Measurements from ENCODE around the gene CCHCR1.
"Not testable (repeated sequence)": the region's sequence is repeated elsewhere in the genome, so short reads cannot be mapped to it uniquely, and the experiment has no call there.

Gene CCHCR1

DNA sequence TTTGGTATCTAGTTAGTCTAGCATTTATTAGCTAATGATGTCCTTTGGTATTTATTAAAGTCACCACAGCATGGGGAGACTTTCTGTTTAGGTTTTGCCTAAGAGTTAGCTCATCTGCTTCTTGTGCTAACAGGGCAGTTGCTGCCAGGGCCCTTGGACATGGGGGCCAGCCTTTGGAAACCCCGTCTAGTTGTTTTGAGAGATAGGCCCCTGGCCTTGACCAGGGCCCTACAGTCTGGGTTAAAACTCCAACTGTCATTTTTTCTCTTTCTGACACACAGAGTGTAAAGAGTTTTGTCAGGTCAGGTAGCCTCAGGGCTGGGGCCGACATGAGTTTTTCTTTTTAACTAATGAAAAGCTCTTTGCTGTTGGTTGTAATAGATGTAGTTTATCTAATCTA is 25.7 kb upstream of the CCHCR1 start:
- DNase-seq: not testable (repeated sequence)

GRCh38 chr6:31180500-31180899 is 22.9 kb upstream of the CCHCR1 start:
- peak; percentile 38 to 60 for DNase-seq

GRCh38 chr6:31179896-31180295 is 22.3 kb upstream of the CCHCR1 start:
- no peak for DNase-seq

DNA sequence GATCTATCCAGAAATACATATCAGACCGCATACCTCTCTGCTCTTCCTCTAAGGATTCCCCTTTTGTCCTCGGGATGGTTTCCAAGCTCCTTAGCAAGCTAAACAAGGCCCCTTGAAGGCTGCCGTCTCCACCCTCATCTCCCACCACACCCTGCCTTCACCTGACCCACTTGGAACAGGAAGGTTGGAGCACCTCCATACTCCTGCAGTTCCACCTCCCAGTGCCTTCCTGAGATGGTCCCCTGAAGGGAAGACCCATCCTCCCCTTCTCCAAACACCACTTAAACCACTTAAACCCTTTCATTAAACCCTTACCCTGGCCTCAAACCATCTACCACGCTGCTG is 21.4 kb upstream of the CCHCR1 start:
- DNase-seq: no peak

- no peak for DNase-seq
These were observed 20.8 kb upstream of the CCHCR1 start for GRCh38 chr6:31178143-31179041.

GRCh38 chr6:31175971-31176370 is 18.4 kb upstream of the CCHCR1 start:
- DNase-seq: no peak

DNA sequence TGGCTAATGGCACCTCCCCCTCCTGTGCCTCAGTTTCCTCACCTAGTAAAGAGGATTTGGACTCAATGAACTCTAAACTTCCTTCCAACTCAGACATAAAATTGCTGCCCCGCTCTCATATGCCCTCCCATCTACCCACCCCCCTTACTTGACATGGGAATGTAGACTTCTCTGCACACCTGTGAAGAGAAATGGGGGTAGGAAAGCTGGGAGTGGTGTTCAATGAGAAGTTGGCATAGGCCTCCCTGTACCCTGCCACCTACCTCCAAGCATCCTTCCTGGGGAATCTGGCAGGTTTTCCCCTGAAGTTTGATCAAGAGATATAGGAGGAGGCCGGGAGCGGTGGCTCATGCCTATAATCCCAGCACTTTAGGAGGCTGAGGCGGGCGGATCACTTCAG is 16.8 kb upstream of the CCHCR1 start:
- no peak for DNase-seq

DNA sequence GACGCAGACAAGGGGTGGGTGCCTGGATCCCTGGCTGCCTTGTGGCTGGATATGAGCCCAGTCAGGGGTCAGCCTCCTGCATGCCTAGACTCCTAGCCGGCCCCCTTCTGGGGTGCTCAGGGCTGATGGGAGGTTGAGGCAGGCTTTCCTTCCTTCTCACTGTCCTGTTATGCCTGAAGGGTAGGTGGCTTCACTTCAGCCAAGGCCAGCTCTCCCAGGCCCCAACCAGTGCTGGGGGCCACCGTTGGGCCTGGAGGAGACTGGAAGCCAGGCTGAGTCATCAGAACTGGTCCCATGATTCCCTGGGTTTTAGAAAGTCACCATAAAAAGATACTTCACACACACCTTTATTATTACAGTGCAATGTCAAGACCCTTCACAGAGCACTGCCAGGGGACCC is 15.8 kb upstream of the CCHCR1 start:
- DNase-seq: no peak

DNA sequence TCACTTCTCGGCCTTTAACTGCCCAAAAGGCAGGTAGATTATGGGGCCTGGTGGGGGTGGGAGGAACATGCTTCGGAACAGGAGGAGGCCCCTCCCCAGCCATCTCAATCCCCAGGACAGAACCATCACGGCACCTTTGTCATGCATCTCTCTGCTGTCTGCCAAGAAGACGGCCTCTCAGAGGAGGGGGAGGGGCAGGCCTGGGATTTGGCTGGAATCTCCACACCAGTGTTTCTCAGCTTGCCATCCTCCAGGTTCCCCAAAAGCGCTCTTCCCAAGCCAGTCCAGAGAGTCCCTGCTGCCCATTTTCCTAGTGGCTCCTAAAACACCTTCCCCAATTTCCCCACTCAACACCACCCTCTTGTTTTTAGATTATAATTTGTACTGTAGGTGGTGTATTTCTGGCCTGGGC is 15.4 kb upstream of the CCHCR1 start:
- DNase-seq: no peak

GRCh38 chr6:31171931-31172905 is 14.6 kb upstream of the CCHCR1 start:
- DNase-seq: no peak

DNA sequence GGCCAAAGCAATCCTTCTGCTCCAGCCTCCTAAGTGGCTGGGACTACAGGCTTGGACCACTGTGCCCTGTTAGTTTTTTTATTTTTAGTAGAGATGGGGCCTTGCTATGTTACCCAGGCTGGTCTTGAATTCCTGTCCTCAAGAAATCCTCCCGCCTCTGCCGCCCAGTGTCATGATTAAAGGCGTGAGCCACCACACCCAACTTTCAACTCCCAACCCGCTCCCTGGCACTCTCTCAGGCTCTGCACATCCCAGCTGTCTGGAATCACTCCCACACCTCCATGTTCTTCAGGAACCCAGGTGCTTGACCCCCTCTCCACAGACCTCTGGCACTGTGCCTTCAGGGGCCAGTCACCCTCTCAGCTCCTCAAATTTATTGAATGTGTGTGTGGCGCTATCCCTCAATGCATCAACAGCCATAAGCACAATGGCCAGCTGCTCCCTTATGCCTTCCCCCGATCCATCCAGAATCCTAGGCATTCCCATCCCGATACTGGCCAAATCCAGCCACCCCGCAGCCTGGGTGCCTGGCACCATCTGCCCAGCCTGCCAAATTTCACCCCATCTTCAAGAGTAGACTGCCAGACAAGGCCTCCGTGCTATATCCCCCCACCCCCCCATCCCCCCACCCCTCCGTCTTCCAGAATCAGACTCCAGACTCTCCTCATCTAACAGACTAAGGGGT is 13.5 kb upstream of the CCHCR1 start:
- no peak for DNase-seq

DNA sequence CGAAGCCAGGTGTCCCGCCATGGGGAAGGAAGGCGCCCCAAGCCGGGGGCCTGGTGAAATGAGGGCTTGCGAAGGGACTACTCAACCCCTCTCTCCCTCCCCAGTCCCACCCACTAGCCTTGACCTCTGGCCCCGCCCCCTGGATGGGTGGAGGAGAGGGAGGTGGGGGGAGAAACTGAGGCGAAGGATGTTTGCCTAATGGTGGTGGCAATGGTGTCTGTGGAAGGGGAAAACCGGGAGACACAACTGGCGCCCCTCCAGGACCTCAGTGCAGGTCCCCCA is 12.9 kb upstream of the CCHCR1 start, which contains the start of gene POU5F1:
POU5F1 (minus strand) TSS at position 83 of the 282 bp plus-strand sequence; CDS start at position 21, 62 bp downstream.
- no peak for DNase-seq

- not testable (repeated sequence) for DNase-seq
These were observed 12.4 kb upstream of the CCHCR1 start for GRCh38 chr6:31169858-31170599.

GRCh38 chr6:31169123-31169857 is 11.7 kb upstream of the CCHCR1 start:
- DNase-seq: no peak

DNA sequence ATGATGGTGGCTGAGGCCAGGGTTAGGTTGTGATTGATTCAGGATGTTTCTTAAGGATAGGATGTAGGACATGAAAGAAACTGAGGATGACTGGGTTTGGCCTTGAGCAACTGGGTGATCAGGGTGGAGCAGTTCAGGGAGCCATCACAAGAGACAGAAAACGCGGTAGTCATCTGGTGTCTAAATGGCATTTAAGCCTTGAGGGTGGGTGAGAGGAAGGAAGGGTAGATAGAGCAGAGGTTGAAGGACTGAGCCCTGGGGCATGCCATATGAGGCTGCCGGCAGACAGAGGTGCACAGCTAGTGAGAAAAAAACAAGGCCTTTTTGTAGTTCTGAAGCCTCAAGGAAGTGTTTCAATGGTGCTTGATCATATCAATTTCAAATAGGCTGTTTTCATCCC is 11.0 kb upstream of the CCHCR1 start:
- DNase-seq: no peak

- DNase-seq: no peak
These were observed 8.4 kb upstream of the CCHCR1 start for GRCh38 chr6:31165986-31166385.

DNA sequence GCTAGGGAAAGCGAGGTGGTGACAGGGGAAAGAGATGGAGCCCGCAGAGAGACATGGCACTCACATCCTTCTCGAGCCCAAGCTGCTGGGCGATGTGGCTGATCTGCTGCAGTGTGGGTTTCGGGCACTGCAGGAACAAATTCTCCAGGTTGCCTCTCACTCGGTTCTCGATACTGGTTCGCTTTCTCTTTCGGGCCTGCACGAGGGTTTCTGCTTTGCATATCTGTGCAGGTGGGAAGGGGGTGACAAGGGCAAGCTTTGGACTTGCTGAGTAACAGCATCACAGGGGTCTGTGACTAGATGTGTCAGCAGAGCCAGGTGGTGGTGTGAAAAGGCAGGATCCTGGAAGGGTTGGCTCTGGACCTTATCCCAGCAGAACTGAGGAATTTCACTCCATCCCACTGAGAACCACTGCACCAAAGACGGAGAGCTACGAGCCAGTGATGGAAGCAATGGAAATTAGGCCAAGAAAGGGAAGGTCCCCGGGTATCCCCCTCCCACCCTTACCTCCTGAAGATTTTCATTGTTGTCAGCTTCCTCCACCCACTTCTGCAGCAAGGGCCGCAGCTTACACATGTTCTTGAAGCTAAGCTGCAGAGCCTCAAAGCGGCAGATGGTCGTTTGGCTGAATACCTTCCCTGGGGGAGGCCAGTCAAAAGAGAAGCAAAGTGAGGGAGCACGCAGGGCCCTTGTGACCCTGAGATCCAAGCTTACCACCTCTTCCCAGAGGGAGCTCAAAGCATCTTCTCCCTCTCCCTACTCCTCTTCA is 7.6 kb upstream of the CCHCR1 start:
- not testable (repeated sequence) for DNase-seq

DNA sequence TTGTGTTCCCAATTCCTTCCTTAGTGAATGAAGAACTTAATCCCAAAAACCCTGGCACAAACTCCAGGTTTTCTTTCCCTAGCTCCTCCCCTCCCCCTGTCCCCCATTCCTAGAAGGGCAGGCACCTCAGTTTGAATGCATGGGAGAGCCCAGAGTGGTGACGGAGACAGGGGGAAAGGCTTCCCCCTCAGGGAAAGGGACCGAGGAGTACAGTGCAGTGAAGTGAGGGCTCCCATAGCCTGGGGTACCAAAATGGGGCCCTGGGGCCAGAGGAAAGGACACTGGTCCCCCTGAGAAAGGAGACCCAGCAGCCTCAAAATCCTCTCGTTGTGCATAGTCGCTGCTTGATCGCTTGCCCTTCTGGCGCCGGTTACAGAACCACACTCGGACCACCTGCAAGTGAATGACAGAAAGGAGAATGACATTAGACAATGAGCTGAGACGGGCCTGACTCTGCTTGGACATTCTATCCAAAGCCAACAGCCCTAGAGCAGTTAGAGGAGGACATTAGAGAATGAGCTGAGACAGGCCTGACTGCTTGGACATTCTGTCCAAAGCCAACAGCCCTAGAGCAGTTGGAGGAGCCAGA is 7.0 kb upstream of the CCHCR1 start:
- not testable (repeated sequence) for DNase-seq

GRCh38 chr6:31163922-31164321 is 6.3 kb upstream of the CCHCR1 start:
- no peak for DNase-seq

DNA sequence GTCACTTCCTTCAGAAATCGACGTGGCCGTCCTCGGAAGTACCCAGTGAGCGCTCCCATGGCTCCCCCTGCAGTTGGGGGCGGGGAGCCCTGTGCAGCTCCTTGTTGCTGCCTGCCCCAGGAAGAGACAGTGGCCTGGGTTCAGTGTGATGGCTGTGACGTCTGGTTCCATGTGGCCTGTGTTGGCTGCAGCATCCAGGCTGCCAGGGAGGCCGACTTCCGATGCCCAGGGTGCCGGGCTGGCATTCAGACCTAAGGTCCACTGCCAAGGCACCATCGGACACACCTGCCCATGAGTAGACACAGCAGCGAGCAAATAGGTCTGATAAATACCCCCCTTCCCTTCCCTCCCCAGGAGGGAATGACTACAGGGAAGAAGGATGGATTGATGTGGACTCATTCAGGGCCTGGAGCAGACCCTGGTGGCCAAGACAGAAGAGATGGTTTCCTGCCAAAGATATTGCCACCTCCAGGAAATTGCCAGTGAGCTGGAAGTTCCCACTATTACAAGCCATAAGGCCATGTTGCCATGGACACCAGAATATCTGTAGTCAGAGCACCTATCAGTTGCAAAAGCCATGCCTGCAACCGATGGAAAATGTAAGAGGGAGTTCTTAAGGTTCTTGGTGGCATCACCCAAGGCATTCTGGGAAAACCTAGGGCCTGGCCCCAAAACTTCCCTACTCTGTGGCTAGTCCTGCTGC is 5.0 kb upstream of the CCHCR1 start:
- no peak for DNase-seq
